ENCODE measurements around the gene PI4KA. TPM values are rescaled to one million over a fixed set of nuclear protein-coding genes. Genes with fewer than 3 reads are reported as not detected.
"Not testable (repeated sequence)": the region's sequence is repeated elsewhere in the genome, so short reads cannot be mapped to it uniquely, and the experiment has no call there.

Gene PI4KA
- total and polyA plus RNA-seq, 8 donors = 22.7 to 174 (median 55.4) TPM

DNA sequence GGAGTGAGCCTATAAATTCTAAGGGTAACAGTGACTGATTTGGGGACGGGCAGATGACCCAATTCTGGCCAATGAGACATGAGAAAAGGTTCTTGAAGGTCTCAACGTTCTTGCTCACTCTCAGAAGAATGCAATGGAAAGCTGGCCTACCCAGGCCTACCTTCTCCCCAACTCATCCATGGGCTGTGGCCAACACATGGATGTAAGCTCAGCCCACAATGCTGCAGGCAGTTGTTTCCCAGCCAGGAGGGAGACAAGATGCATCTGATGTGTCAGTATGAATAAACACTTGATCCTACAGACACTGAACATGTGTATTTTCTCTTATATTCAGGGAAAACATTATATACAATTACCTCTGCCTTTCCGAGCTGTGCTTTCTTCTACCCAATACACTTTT lies 24.4 kb downstream of the PI4KA start:
- Histone ChIP-seq H3K27ac (no peak overlapping the region), H3K27me3 (no peaks in the 10 kb centered on the region), H3K4me1 (peaks cover 0 to 12% (median 0%) of the 10 kb centered on the region in 4 donors), H3K4me3 (no peak overlapping the region), H3K36me3 (peaks cover 25 to 52% (median 49%) of the 10 kb centered on the region in 4 donors), H3K9me3 (no peaks in the 10 kb centered on the region)
- WGBS, 5 donors = 81 to 95% (median 86%) methylated on average over 3 of the region's 3 CpGs
- DNase-seq = peak in 1 of 2 donors; percentile 58
- intact Hi-C loops (cut with DNase I; ENCODE audit: low total_unique reads) = no loop called here
- TF ChIP-seq POLR2AphosphoS5 (IDR thresholded peaks at IDR 0.05) = no peak
- TF ChIP-seq EP300 (IDR thresholded peaks at IDR 0.05) = no peak
- no peak for TF ChIP-seq POLR2A (IDR thresholded peaks at IDR 0.05)

- intact Hi-C loops (cut with DNase I; ENCODE audit: low total_unique reads) = no loop called here
- 95 to 100% (median 98%) methylated on average over 6 of the region's 6 CpGs for WGBS, 5 donors
- H3K36me3 ChIP-seq = peaks cover 25 to 62% (median 58%) of the 10 kb centered on the region in 4 donors
These were observed 25.4 kb downstream of the PI4KA start for GRCh38 chr22:20833225-20833665.

GRCh38 chr22:20829491-20830134 lies 29.0 kb downstream of the PI4KA start:
- TF ChIP-seq EP300 (IDR thresholded peaks at IDR 0.05) (no peak), POLR2AphosphoS5 (IDR thresholded peaks at IDR 0.05) (no peak), POLR2A (IDR thresholded peaks at IDR 0.05) (no peak)
- TF ChIP-seq, protein P1, sequence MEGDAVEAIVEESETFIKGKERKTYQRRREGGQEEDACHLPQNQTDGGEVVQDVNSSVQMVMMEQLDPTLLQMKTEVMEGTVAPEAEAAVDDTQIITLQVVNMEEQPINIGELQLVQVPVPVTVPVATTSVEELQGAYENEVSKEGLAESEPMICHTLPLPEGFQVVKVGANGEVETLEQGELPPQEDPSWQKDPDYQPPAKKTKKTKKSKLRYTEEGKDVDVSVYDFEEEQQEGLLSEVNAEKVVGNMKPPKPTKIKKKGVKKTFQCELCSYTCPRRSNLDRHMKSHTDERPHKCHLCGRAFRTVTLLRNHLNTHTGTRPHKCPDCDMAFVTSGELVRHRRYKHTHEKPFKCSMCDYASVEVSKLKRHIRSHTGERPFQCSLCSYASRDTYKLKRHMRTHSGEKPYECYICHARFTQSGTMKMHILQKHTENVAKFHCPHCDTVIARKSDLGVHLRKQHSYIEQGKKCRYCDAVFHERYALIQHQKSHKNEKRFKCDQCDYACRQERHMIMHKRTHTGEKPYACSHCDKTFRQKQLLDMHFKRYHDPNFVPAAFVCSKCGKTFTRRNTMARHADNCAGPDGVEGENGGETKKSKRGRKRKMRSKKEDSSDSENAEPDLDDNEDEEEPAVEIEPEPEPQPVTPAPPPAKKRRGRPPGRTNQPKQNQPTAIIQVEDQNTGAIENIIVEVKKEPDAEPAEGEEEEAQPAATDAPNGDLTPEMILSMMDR (IDR thresholded peaks at IDR 0.05) = no peak
- intact Hi-C loops (cut with DNase I; ENCODE audit: low total_unique reads) = no loop called here
- WGBS, 5 donors = 77 to 88% (median 79%) methylated on average over 3 of the region's 3 CpGs
- no peaks in the 10 kb centered on the region for H3K27me3 ChIP-seq
- H3K4me3 ChIP-seq = no peak overlapping the region
- no peaks in the 10 kb centered on the region for H3K9me3 ChIP-seq
- H3K4me1 ChIP-seq = no peaks in the 10 kb centered on the region
- H3K36me3 ChIP-seq = peaks cover 31 to 88% (median 73%) of the 10 kb centered on the region in 4 donors
- H3K27ac ChIP-seq = no peak overlapping the region
- DNase-seq = no peak

More at GRCh38 chr22:20833225-20833665, 25.4 kb downstream of the PI4KA start:
- peaks cover 0 to 12% (median 0%) of the 10 kb centered on the region in 4 donors for H3K4me1 ChIP-seq
- H3K27me3 ChIP-seq = no peaks in the 10 kb centered on the region
- no peak for DNase-seq
- no peak overlapping the region for H3K27ac ChIP-seq
- no peak overlapping the region for H3K4me3 ChIP-seq
- TF ChIP-seq POLR2AphosphoS5 (IDR thresholded peaks at IDR 0.05) (no peak), EP300 (IDR thresholded peaks at IDR 0.05) (no peak), POLR2A (IDR thresholded peaks at IDR 0.05) (no peak)
- TF ChIP-seq, protein P1 (IDR thresholded peaks at IDR 0.05) = no peak
- H3K9me3 ChIP-seq = no peaks in the 10 kb centered on the region

DNA sequence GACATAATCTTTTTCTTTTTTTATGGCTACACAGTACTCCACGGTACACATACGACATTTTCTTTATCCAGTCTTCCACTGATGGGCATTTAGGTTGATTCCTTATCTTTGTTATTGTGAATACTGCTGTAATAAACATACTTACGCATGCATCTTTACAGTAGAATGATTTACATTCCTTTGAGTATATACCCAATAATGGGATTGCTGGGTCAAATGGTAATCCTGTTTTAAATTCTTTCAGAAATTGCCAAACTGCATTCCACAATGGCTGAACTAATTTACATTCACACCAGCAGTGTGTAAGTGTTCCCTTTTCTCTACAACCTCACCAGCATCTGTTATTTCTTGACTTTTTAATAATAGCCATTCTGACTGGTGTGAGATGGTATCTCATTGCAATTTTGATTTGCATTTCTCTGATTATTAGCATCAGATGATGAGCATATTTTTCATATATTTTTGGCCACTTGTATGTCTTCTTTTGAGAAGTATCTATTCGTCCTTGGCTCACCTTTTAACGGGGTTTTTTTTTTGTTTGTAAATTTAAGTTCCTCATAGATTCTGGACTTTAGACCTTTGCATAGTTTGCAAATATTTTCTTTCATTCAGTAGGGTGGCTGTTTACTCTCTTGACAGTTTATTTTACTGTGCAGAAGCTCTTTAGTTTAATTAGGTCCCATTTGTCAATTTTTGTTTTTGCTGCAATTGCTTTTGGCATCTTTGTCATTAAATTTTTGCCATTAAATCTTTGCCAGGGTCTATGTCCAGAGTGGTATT lies 32.0 kb downstream of the PI4KA start:
- H3K27ac ChIP-seq; H3K4me1 ChIP-seq; DNase-seq; H3K9me3 ChIP-seq; intact Hi-C loops (cut with DNase I; ENCODE audit: low total_unique reads); H3K27me3 ChIP-seq; H3K4me3 ChIP-seq: not testable (repeated sequence)
- WGBS, 5 donors = 74 to 83% (median 78%) methylated on average over 5 of the region's 5 CpGs
- peaks cover 18 to 87% (median 74%) of the 10 kb centered on the region in 4 donors for H3K36me3 ChIP-seq

GRCh38 chr22:20825624-20826023 lies 33.0 kb downstream of the PI4KA start:
- 90 to 95% (median 94%) methylated on average over 6 of the region's 6 CpGs for WGBS, 5 donors
- no peak for DNase-seq
- H3K9me3 ChIP-seq = no peaks in the 10 kb centered on the region
- TF ChIP-seq EP300 (IDR thresholded peaks at IDR 0.05) (no peak), POLR2A (IDR thresholded peaks at IDR 0.05) (no peak), POLR2AphosphoS5 (IDR thresholded peaks at IDR 0.05) (no peak)
- TF ChIP-seq, protein P1 (IDR thresholded peaks at IDR 0.05) = no peak
- H3K36me3 ChIP-seq = peaks cover 17 to 87% (median 74%) of the 10 kb centered on the region in 4 donors
- intact Hi-C loops (cut with DNase I; ENCODE audit: low total_unique reads) = no loop called here
- no peak overlapping the region for H3K27ac ChIP-seq
- H3K4me3 ChIP-seq = no peak overlapping the region
- H3K27me3 ChIP-seq = no peaks in the 10 kb centered on the region
- H3K4me1 ChIP-seq = no peaks in the 10 kb centered on the region

DNA sequence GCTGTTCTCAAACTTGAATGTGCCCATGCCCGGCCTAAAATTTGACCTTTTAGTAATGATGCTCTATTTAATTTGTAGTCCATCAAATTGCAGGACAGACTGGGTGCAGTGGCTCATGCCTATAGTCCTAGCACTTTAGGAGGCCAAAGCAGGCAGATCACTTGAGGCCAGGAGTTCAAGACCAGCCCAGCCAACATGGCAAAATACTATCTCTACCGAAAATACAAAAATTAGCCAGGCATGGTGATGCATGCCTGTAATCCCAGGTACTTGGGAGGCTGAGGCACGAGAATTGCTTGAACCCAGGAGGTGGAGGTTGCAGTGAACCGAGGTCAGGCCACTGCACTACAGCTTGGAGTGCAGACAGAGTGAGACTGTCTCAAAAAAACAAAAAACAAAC lies 33.4 kb downstream of the PI4KA start:
- DNase-seq; intact Hi-C loops (cut with DNase I; ENCODE audit: low total_unique reads); H3K9me3 ChIP-seq; H3K27me3 ChIP-seq; H3K27ac ChIP-seq; H3K4me1 ChIP-seq; H3K4me3 ChIP-seq: not testable (repeated sequence)
- H3K36me3 ChIP-seq = peaks cover 20 to 87% (median 74%) of the 10 kb centered on the region in 4 donors
- 94 to 99% (median 97%) methylated on average over 4 of the region's 4 CpGs for WGBS, 5 donors

Measured in stomach (tissue), 9 donors.